A549 (cell line): Measurements from ENCODE around the gene SPSB1. TPM values are rescaled to one million over a fixed set of nuclear protein-coding genes. Genes with fewer than 3 reads are reported as not detected.
A peak's percentile ranks its signal among the peaks of the same experiment; 100 is the strongest.

Source experiments
- ATAC-seq, 2 experiments: fragments of 200-7000 bp in 1 of 2; fragments of >200 bp in 1 of 2; cut with Nextera tagmentation in 1 of 2; cut with Tn5 transposase in 1 of 2; 3 replicates each; pipeline versions ENCODE4 v1.8.0 to v1.9.1; 2018 to 2020; ENCODE audit warnings: mild to moderate bottlenecking in 1 of 2, moderate library complexity in 1 of 2
- CTCF ChIA-PET: fragments of 300-600 bp; sonication (Branson Sonifier 250); formaldehyde crosslinking; extraction: SDS; loops from one replicate; lab custom pipeline; 2021; ENCODE audit warnings: antibody characterized with exemption, inconsistent platforms; lab: Yijun Ruan, JAX
- POLR2A ChIA-PET: fragments of 350-600 bp; formaldehyde crosslinking; extraction: SDS; loops from one replicate; lab custom pipeline; 2021; ENCODE audit warnings: antibody characterized with exemption, inconsistent platforms; lab: Yijun Ruan, JAX
- DNase-seq, 2 experiments: peaks; one replicate each; pipeline versions ENCODE4 v3.0.0 to v3.0.0-alpha.2; 2011 to 2016; ENCODE audit warnings: low read depth in 1 of 2, low spot score in 1 of 2
- FAIRE-seq: peaks from 2 replicates; lab custom pipeline; 2011; peaks lifted over from hg19 to GRCh38; lab: Jason Lieb, UNC
- H3K27ac ChIP-seq, 2 experiments: fragments of >200 bp; sonication (Bioruptor Twin); formaldehyde crosslinking; 3 replicates each; pipeline ENCODE4 v1.5.1; 2016 to 2017
- H3K4me1 ChIP-seq: fragments of >200 bp; sonication (Bioruptor Twin); formaldehyde crosslinking; 3 replicates; pipeline ENCODE4 v1.6.1; 2016
- H3K4me2 ChIP-seq: fragments of >200 bp; sonication (Bioruptor Twin); formaldehyde crosslinking; 3 replicates; pipeline ENCODE4 v1.6.1; 2016
- H3K4me3 ChIP-seq: fragments of >200 bp; sonication (Bioruptor Twin); formaldehyde crosslinking; 3 replicates; pipeline ENCODE4 v1.5.1; 2016
- H3K9me3 ChIP-seq: fragments of >200 bp; sonication (Bioruptor Twin); formaldehyde crosslinking; 3 replicates; pipeline ENCODE4 v1.6.1; 2016
- ATOH8 ChIP-seq: fragments of 250-450 bp; sonication (Bioruptor Pico); IDR thresholded peaks from 2 replicates; pipeline ENCODE4 v1.5.0; 2020; ENCODE audit warnings: low read depth, mild to moderate bottlenecking, moderate library complexity
- BHLHE40 ChIP-seq: IDR thresholded peaks from 2 replicates; pipeline ENCODE4 v1.6.1; 2012; ENCODE audit warnings: low read depth, low read length, inconsistent platforms
- CEBPB ChIP-seq, 2 experiments: fragments of >200 bp in 1 of 2; sonication (Bioruptor Twin) in 1 of 2; formaldehyde crosslinking in 1 of 2; IDR thresholded peaks; 2 replicates each; pipeline ENCODE4 v1.6.1; 2012 to 2016
- CTCF ChIP-seq: fragments of >200 bp; sonication (Bioruptor Twin); formaldehyde crosslinking; IDR thresholded peaks from 3 replicates; pipeline ENCODE4 v1.5.1; 2016
- ELK1 ChIP-seq: fragments of 150-350 bp; IDR thresholded peaks from 2 replicates; pipeline ENCODE4 v1.6.1; 2014; ENCODE audit warnings: low read depth, mild to moderate bottlenecking, low read length
- EP300 ChIP-seq, 2 experiments: fragments of >200 bp; sonication (Bioruptor Twin); formaldehyde crosslinking; IDR thresholded peaks; 2 replicates in 1 of 2; 3 replicates in 1 of 2; pipeline ENCODE4 v1.6.1; 2016 to 2017
- ESRRA ChIP-seq: fragments of 150-350 bp; IDR thresholded peaks from 2 replicates; pipeline ENCODE4 v1.6.1; 2014; ENCODE audit warnings: mild to moderate bottlenecking, low read length, borderline replicate concordance
- FOSB ChIP-seq: fragments of 250-450 bp; sonication (Bioruptor Pico); IDR thresholded peaks from 2 replicates; pipeline ENCODE4 v1.5.0; 2020; ENCODE audit warnings: mild to moderate bottlenecking, moderate library complexity
- FOSL2 ChIP-seq, 2 experiments: fragments of 450-650 bp in 1 of 2; fragments of >200 bp in 1 of 2; sonication (Bioruptor Twin) in 1 of 2; formaldehyde crosslinking; IDR thresholded peaks; 2 replicates each; pipeline versions ENCODE4 v1.5.0 to v1.6.1; 2016 to 2020; ENCODE audit warnings: mild to moderate bottlenecking in 1 of 2, moderate library complexity in 1 of 2
- GATA3 ChIP-seq: IDR thresholded peaks from 2 replicates; pipeline ENCODE4 v1.6.1; 2012; ENCODE audit warnings: borderline replicate concordance
- HOXB13 ChIP-seq: fragments of 250-450 bp; sonication (Bioruptor Pico); IDR thresholded peaks from 2 replicates; pipeline ENCODE4 v1.5.0; 2020; ENCODE audit warnings: low read depth, mild to moderate bottlenecking, moderate library complexity
- JUN ChIP-seq, 2 experiments: fragments of >200 bp; sonication (Bioruptor Twin); formaldehyde crosslinking; IDR thresholded peaks; 2 replicates in 1 of 2; 3 replicates in 1 of 2; pipeline ENCODE4 v1.6.1; 2016 to 2017
- JUNB ChIP-seq: fragments of >200 bp; sonication (Bioruptor Twin); formaldehyde crosslinking; IDR thresholded peaks from 2 replicates; pipeline ENCODE4 v1.6.1; 2016
- KDM1A ChIP-seq: fragments of 200-600 bp; sonication (generic); IDR thresholded peaks from 2 replicates; pipeline ENCODE4 v1.6.1; 2016; ENCODE audit warnings: low read depth, mild to moderate bottlenecking
- MAFK ChIP-seq: fragments of 450-650 bp; IDR thresholded peaks from 2 replicates; pipeline ENCODE4 v1.6.1; 2014; ENCODE audit not compliant: partially characterized antibody
- MAX ChIP-seq: IDR thresholded peaks from 2 replicates; pipeline ENCODE4 v1.6.1; 2012
- NFE2L2 ChIP-seq: fragments of 150-350 bp; conservative IDR thresholded peaks from 2 replicates; pipeline ENCODE4 v1.6.1; 2014; ENCODE audit warnings: low read length
- NPAS2 ChIP-seq: fragments of 250-450 bp; sonication (Bioruptor Pico); IDR thresholded peaks from 2 replicates; pipeline ENCODE4 v1.8.0; 2022; ENCODE audit warnings: mild to moderate bottlenecking, moderate library complexity, borderline replicate concordance
- PHF8 ChIP-seq: fragments of 200-600 bp; sonication (generic); IDR thresholded peaks from 2 replicates; pipeline ENCODE4 v1.6.1; 2016; ENCODE audit warnings: low read depth, mild to moderate bottlenecking, antibody characterized with exemption, moderate library complexity, borderline replicate concordance
- POLR2A ChIP-seq: IDR thresholded peaks from 2 replicates; pipeline ENCODE4 v1.6.1; 2012; ENCODE audit warnings: mild to moderate bottlenecking, low read length
- POLR2AphosphoS2 ChIP-seq: conservative IDR thresholded peaks from 2 replicates; pipeline ENCODE4 v1.6.1; 2012; ENCODE audit warnings: low read length, improper control_type of control experiment, inconsistent platforms
- RAD21 ChIP-seq, 2 experiments: fragments of >200 bp in 1 of 2; sonication (Bioruptor Twin) in 1 of 2; formaldehyde crosslinking in 1 of 2; IDR thresholded peaks in 1 of 2; conservative IDR thresholded peaks in 1 of 2; 2 replicates in 1 of 2; 3 replicates in 1 of 2; pipeline ENCODE4 v1.6.1; 2012 to 2018; ENCODE audit warnings: inconsistent platforms in 1 of 2
- REST ChIP-seq: fragments of 200-600 bp; sonication (generic); IDR thresholded peaks from 2 replicates; pipeline ENCODE4 v1.6.1; 2016; ENCODE audit warnings: antibody characterized with exemption, mild to moderate bottlenecking, moderate library complexity
- RFX5 ChIP-seq: fragments of 450-650 bp; IDR thresholded peaks from 2 replicates; pipeline ENCODE4 v1.7.1; 2014; ENCODE audit warnings: antibody characterized with exemption, mild to moderate bottlenecking, moderate library complexity
- RNF2 ChIP-seq: fragments of 200-600 bp; sonication (generic); IDR thresholded peaks from 2 replicates; pipeline ENCODE4 v1.6.1; 2016; ENCODE audit warnings: low read depth, mild to moderate bottlenecking, antibody characterized with exemption, moderate library complexity, borderline replicate concordance
- SMC3 ChIP-seq: fragments of >200 bp; sonication (Bioruptor Twin); formaldehyde crosslinking; IDR thresholded peaks from 3 replicates; pipeline ENCODE4 v1.6.1; 2018; ENCODE audit warnings: inconsistent platforms
- WGBS: methylation state at CpG from one replicate; pipeline ENCODE4 v1.1.6; 2017; ENCODE audit errors: missing lambda C conversion rate; 5-methylcytosine and 5-hydroxymethylcytosine counted together
- polyA plus RNA-seq, 4 experiments: library from polyadenylated mRNA; depleted of rRNA in 3 of 4; stranded (reverse); fragments of >200 nt; fragmentation: RNase III in 1 of 4; extraction: RNeasy Plus Mini Kit Qiagen cat#74134 plus additional on column Dnase treatment in 1 of 4; gene quantifications; 2 replicates in 3 of 4; 3 replicates in 1 of 4; pipeline ENCODE4 v1.2.3, GENCODE V29; 2011 to 2017
- TF ChIP-seq, protein P1 (sequence below): IDR thresholded peaks from 2 replicates; pipeline ENCODE4 v1.6.1; 2012
- TF ChIP-seq, protein P2 (sequence below): fragments of >200 bp; sonication (Bioruptor Twin); formaldehyde crosslinking; IDR thresholded peaks from 2 replicates; pipeline ENCODE4 v1.6.1; 2016
- TF ChIP-seq, protein P3 (sequence below): IDR thresholded peaks from 2 replicates; pipeline ENCODE4 v1.6.1; 2012; ENCODE audit warnings: low read depth, borderline replicate concordance

SPSB1 gene
- polyA plus RNA-seq, 2 of the 4 experiments (the other 2 are of a cell fraction): 22.3 to 23.7 TPM

DNA sequence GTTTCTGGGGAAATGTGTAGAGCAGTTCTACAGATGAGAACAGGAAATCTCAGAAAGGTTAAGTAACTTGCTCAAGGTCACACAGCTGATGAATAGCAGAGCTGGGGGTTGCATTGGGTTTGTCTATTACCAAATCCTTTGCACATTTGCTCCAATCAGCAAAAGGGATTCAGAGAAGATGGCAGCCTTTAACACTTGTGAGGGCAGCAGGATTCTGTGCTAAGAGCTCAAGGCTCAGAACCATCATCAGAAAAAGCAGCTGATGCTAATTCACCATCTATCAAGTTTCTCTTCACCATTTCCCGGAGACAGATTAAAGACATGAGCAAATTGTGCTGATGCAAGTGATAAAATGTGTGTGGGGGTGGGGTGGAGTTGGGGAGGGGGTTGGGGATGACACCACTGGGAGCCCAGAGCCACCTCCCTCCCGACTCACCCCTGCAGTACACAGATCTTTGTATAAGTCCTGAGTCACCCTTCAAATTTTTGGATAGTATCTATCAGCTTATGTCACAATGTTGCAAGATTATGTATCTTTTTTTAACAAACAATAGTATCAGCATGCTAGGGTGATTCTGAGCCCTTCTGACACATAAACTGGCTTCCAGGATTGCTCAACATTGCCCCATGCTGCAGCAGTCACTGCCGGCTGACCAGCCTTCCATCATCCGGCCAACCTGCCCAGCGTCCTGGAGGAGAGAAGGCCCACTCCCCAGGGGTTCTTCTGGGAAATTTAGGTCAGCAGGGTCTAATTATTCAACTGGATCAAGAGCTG is 2.8 kb upstream of the SPSB1 start:
- FAIRE-seq (no peak), ATAC-seq (peak; percentile 67 to 74), DNase-seq (peak; percentile 41 to 77)
- Histone ChIP-seq H3K4me1 (peaks cover 30% of the 10 kb centered on the region), H3K4me3 (no peak overlapping the region), H3K4me2 (peak overlapping the region; percentile 98), H3K27ac (peak overlapping the region; percentile 93 to 99), H3K9me3 (peaks cover 13% of the 10 kb centered on the region)
- WGBS: 9% methylated on average over 5 of the region's 5 CpGs
- ChIA-PET POLR2A (interaction anchor here (0.6 to 1.3 kb wide), 3 partner anchors 31 to 99 kb away, joined by 3 to 4 read pairs (median 3); no protein-coding TSS in a partner anchor), CTCF (interaction anchor here (0.6 to 2.8 kb wide), 33 partner anchors 9 to 571 kb away, joined by 3 to 37 read pairs (median 4); no protein-coding TSS in a partner anchor)
- TF ChIP-seq CEBPB (IDR thresholded peaks at IDR 0.05) (peak; percentile 96), JUN (IDR thresholded peaks at IDR 0.05) (peak; percentile 69 to 89; a peak in 2 of 5 replicates), GATA3 (peak; percentile 51; the same call in 1 of the 2 replicates), PHF8 (no peak), FOSB (CRISPR knock-in tag) (no peak), RFX5 (no peak), RAD21 (conservative IDR thresholded peaks at IDR 0.05 in 1 of 2, IDR thresholded peaks at IDR 0.05 in 1 of 2) (peak; percentile 11 to 40; a peak in 2 of 5 replicates), ELK1 (no peak), JUNB (peak; percentile 82), FOSL2 (IDR thresholded peaks at IDR 0.05) (peak; percentile 56; the same call in 1 of the 2 replicates), FOSL2 (CRISPR knock-in tag; IDR thresholded peaks at IDR 0.05) (peak; percentile 56), POLR2A (no peak), KDM1A (peak; percentile 45; the same call in 1 of the 2 replicates), NFE2L2 (no peak), ATOH8 (CRISPR knock-in tag) (no peak), HOXB13 (CRISPR knock-in tag) (no peak), MAX (peak; percentile 42), NPAS2 (CRISPR knock-in tag) (no peak), EP300 (IDR thresholded peaks at IDR 0.05) (peak; percentile 61 to 81; a peak in 3 of 5 replicates), POLR2AphosphoS2 (no peak), MAFK (peak; percentile 76), ESRRA (no peak), RNF2 (no peak), REST (no peak), CTCF (no peak), SMC3 (no peak), BHLHE40 (no peak)
- TF ChIP-seq, protein P1, sequence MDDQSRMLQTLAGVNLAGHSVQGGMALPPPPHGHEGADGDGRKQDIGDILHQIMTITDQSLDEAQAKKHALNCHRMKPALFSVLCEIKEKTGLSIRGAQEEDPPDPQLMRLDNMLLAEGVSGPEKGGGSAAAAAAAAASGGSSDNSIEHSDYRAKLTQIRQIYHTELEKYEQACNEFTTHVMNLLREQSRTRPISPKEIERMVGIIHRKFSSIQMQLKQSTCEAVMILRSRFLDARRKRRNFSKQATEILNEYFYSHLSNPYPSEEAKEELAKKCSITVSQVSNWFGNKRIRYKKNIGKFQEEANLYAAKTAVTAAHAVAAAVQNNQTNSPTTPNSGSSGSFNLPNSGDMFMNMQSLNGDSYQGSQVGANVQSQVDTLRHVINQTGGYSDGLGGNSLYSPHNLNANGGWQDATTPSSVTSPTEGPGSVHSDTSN: no peak
- TF ChIP-seq, protein P2, sequence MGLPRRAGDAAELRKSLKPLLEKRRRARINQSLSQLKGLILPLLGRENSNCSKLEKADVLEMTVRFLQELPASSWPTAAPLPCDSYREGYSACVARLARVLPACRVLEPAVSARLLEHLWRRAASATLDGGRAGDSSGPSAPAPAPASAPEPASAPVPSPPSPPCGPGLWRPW: peak; percentile 82
- TF ChIP-seq, protein P3, sequence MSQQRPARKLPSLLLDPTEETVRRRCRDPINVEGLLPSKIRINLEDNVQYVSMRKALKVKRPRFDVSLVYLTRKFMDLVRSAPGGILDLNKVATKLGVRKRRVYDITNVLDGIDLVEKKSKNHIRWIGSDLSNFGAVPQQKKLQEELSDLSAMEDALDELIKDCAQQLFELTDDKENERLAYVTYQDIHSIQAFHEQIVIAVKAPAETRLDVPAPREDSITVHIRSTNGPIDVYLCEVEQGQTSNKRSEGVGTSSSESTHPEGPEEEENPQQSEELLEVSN: no peak
- TF ChIP-seq, all 56 proteins: peak for 11
